IPS-18c (cell line): ENCODE measurements around the gene USP8.

Experiments
- H3K4me3 ChIP-seq: 2 replicates; pipeline ENCODE4 v1.7.0; 2013; ENCODE audit warnings: low read depth, mild to moderate bottlenecking, low read length, moderate library complexity; ENCODE audit not compliant: insufficient read depth
- H3K9me3 ChIP-seq: one replicate; pipeline ENCODE4 v1.6.1; 2013; ENCODE audit warnings: mild to moderate bottlenecking, low read length, moderate library complexity; ENCODE audit not compliant: control insufficient read depth, insufficient read depth

The USP8 gene

DNA sequence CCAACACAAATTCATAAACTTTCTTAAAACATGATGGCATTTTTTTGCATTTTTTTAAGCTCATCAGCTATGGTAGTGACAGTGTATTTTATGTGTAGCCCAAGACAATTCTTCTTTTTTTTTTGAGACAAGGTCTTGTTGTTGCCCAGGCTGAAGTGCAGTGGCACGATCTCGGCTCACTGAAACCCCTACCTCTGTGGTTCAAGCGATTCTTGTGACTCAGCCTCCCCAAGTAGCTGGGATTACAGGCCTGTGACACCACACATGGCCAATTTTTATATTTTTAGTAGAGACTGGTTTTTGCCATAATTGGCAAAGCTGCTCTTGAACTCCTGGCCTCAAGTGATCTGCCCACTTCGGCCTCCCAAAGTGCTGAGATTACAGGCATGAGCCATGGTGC lies 139.6 kb downstream of the USP8 start:
- H3K9me3 ChIP-seq: no peaks in the 10 kb centered on the region
- H3K4me3 ChIP-seq: no peak overlapping the region
